ENCODE measurements around the gene INO80. TPM values are rescaled to one million over a fixed set of nuclear protein-coding genes. Genes with fewer than 3 reads are reported as not detected.
"Not testable (repeated sequence)": the region's sequence is repeated elsewhere in the genome, so short reads cannot be mapped to it uniquely, and the experiment has no call there.

The INO80 gene
- total RNA-seq, 2 experiments from 2014 or later, result 31.7 to 35.1 TPM

DNA sequence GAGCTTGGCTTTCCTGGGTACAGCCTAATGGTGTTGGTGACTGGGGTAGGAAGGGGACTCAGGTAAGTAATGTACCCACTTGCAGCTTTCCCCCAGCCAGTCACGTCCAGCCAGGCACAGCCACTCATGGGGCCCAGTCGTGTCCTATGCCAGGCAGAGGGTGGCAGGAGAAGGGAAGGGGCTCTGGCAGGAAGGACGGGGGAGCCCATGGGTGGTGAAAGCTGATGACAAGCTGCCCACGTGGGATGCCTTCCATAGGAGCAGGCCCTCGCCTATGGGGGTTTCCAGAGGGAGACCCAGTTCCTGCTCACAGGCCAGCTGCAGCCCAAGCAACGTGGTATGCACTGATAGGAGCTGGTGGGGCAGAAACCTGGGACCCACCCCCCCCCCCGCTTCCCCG lies 152.1 kb downstream of the INO80 start:
- no peaks in the 10 kb centered on the region for H3K9me2 ChIP-seq (ENCODE audit: insufficient read depth, low read length)
- no peak overlapping the region for H2AFZ ChIP-seq (ENCODE audit: low read length)
- no peak for DNase-seq (ENCODE audit: low spot score)
- no peak overlapping the region for H3K27ac ChIP-seq (ENCODE audit: low read depth, low read length, poor library complexity, severe bottlenecking)
- H3K4me1 ChIP-seq (ENCODE audit: insufficient read depth, low read length, poor library complexity, severe bottlenecking), result no peaks in the 10 kb centered on the region
- no peaks in the 10 kb centered on the region for H4K20me1 ChIP-seq (ENCODE audit: insufficient read depth, low read length)
- no peaks in the 10 kb centered on the region for H3K79me2 ChIP-seq (ENCODE audit: insufficient read depth, low read depth, low read length)
- H3K4me3 ChIP-seq (ENCODE audit: low read depth, low read length, poor library complexity, severe bottlenecking), result no peak overlapping the region
- CTCF ChIA-PET (ENCODE audit: unreplicated experiment), result interaction anchor here (0.6 kb wide), 1 partner anchor 11 kb away, joined by 3 read pairs; the partner anchor contains the start of gene CHAC1
- no TSS peak for BruUV-seq (replicated peaks)
- no peaks in the 10 kb centered on the region for H3K36me3 ChIP-seq (ENCODE audit: insufficient read depth, low read length)
- POLR2A ChIA-PET, result interaction anchor here (0.7 to 4.1 kb wide), 2 partner anchors 10 to 32 kb away, joined by 3 to 25 read pairs; partner anchors contain the start of gene CHAC1
- no peak overlapping the region for H3K4me2 ChIP-seq (ENCODE audit: low read length)
- intact Hi-C loops (cut with micrococcal nuclease; ENCODE audit: unreplicated experiment), result no loop called here
- TF ChIP-seq, protein P1, sequence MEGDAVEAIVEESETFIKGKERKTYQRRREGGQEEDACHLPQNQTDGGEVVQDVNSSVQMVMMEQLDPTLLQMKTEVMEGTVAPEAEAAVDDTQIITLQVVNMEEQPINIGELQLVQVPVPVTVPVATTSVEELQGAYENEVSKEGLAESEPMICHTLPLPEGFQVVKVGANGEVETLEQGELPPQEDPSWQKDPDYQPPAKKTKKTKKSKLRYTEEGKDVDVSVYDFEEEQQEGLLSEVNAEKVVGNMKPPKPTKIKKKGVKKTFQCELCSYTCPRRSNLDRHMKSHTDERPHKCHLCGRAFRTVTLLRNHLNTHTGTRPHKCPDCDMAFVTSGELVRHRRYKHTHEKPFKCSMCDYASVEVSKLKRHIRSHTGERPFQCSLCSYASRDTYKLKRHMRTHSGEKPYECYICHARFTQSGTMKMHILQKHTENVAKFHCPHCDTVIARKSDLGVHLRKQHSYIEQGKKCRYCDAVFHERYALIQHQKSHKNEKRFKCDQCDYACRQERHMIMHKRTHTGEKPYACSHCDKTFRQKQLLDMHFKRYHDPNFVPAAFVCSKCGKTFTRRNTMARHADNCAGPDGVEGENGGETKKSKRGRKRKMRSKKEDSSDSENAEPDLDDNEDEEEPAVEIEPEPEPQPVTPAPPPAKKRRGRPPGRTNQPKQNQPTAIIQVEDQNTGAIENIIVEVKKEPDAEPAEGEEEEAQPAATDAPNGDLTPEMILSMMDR (conservative IDR thresholded peaks at IDR 0.05; ENCODE audit: low read length), result no peak
- no peak for TF ChIP-seq EZH2phosphoT487 (IDR thresholded peaks at IDR 0.05; ENCODE audit: borderline replicate concordance, low read depth, low read length)
- no peaks in the 10 kb centered on the region for H3K9me3 ChIP-seq (ENCODE audit: low read length)

DNA sequence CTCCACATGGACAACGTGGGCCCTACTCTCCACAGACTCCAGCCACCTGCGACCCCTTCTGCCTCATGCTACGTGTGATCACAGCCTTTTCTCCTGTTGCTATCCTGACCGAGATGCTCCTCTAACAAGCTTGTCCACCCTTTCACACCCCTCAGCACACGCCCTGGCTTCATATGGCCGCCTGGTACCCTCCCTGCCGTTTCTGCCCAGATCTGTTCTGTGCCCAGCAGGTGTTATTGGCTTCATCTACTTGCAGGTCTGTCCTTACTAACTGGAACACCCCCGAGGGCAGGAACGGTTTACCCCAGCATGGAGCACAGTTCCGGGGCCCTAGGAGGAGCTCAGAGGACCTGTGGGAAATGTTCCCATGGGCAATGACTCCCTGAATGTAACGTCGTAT lies 152.9 kb downstream of the INO80 start:
- H3K9me3 ChIP-seq (ENCODE audit: low read length), result no peaks in the 10 kb centered on the region
- DNase-seq (ENCODE audit: low spot score), result no peak
- CTCF ChIA-PET (ENCODE audit: unreplicated experiment), result no interaction called here
- no peak overlapping the region for H3K27ac ChIP-seq (ENCODE audit: low read depth, low read length, poor library complexity, severe bottlenecking)
- POLR2A ChIA-PET, result interaction anchor here (4.1 kb wide), 1 partner anchor 10 kb away, joined by 25 read pairs; the partner anchor contains the start of gene CHAC1
- intact Hi-C loops (cut with micrococcal nuclease; ENCODE audit: unreplicated experiment), result no loop called here
- H3K4me2 ChIP-seq (ENCODE audit: low read length), result no peak overlapping the region
- no peaks in the 10 kb centered on the region for H3K9me2 ChIP-seq (ENCODE audit: insufficient read depth, low read length)
- no peak overlapping the region for H2AFZ ChIP-seq (ENCODE audit: low read length)
- H3K79me2 ChIP-seq (ENCODE audit: insufficient read depth, low read depth, low read length), result no peaks in the 10 kb centered on the region
- H3K36me3 ChIP-seq (ENCODE audit: insufficient read depth, low read length), result no peaks in the 10 kb centered on the region
- H3K4me1 ChIP-seq (ENCODE audit: insufficient read depth, low read length, poor library complexity, severe bottlenecking), result no peaks in the 10 kb centered on the region
- TF ChIP-seq, protein P1 (conservative IDR thresholded peaks at IDR 0.05; ENCODE audit: low read length), result no peak
- TF ChIP-seq EZH2phosphoT487 (IDR thresholded peaks at IDR 0.05; ENCODE audit: borderline replicate concordance, low read depth, low read length), result no peak
- no peaks in the 10 kb centered on the region for H4K20me1 ChIP-seq (ENCODE audit: insufficient read depth, low read length)
- H3K4me3 ChIP-seq (ENCODE audit: low read depth, low read length, poor library complexity, severe bottlenecking), result no peak overlapping the region
- no TSS peak for BruUV-seq (replicated peaks)

DNA sequence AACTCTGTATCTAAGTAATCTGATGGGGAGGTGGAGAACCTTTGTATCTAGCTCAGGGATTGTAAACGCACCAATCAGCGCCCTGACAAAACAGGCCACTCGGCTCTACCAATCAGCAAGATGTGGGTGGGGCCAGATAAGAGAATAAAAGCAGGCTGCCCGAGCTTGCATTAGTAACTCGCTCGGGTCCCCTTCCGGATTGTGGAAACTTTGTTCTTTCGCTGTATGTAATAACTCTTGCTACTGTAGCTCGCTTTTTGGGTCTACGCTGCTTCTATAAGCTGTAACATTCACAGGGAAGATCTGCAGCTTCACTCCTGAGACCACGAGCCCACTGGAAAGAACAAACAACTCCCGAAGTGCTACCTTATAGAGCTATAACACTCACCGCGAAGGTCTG lies 153.8 kb downstream of the INO80 start:
- H3K4me3 ChIP-seq (ENCODE audit: low read depth, low read length, poor library complexity, severe bottlenecking); BruUV-seq (replicated peaks); H3K27ac ChIP-seq (ENCODE audit: low read depth, low read length, poor library complexity, severe bottlenecking); H3K4me1 ChIP-seq (ENCODE audit: insufficient read depth, low read length, poor library complexity, severe bottlenecking); H3K9me3 ChIP-seq (ENCODE audit: low read length); H2AFZ ChIP-seq (ENCODE audit: low read length); H4K20me1 ChIP-seq (ENCODE audit: insufficient read depth, low read length); H3K4me2 ChIP-seq (ENCODE audit: low read length); H3K9me2 ChIP-seq (ENCODE audit: insufficient read depth, low read length); intact Hi-C loops (cut with micrococcal nuclease; ENCODE audit: unreplicated experiment); DNase-seq (ENCODE audit: low spot score); H3K79me2 ChIP-seq (ENCODE audit: insufficient read depth, low read depth, low read length); H3K36me3 ChIP-seq (ENCODE audit: insufficient read depth, low read length): not testable (repeated sequence)
- CTCF ChIA-PET (ENCODE audit: unreplicated experiment), result interaction anchor here (0.6 to 1.1 kb wide), 2 partner anchors 10 to 63 kb away, joined by 3 read pairs; no protein-coding TSS in a partner anchor
- POLR2A ChIA-PET, result interaction anchor here (0.8 to 4.1 kb wide), 2 partner anchors 9 to 104 kb away, joined by 4 to 25 read pairs; partner anchors contain the start of gene CHAC1

DNA sequence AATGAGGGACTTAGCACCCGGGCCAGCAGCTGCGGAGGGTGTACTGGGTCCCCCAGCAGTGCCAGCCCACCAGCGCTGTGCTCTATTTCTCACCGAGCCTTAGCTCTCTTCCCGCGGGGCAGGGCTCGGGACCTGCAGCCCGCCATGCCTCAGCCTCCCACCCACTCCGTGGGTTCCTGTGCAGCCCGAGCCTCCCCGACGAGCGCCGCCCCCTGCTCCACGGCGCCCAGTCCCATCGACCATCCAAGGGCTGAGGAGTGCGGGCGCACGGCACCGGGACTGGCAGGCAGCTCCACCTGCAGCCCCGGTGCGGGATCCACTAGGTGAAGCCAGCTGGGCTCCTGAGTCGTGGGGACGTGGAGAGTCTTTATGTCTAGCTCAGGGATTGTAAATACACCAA lies 154.3 kb downstream of the INO80 start:
- POLR2A ChIA-PET, result interaction anchor here (4.1 kb wide), 1 partner anchor 8 kb away, joined by 25 read pairs; the partner anchor contains the start of gene CHAC1

More for the DNA sequence above, 154.3 kb downstream of the INO80 start:
- H3K9me3 ChIP-seq (ENCODE audit: low read length); intact Hi-C loops (cut with micrococcal nuclease; ENCODE audit: unreplicated experiment); H3K9me2 ChIP-seq (ENCODE audit: insufficient read depth, low read length); BruUV-seq (replicated peaks); H3K4me2 ChIP-seq (ENCODE audit: low read length); H3K79me2 ChIP-seq (ENCODE audit: insufficient read depth, low read depth, low read length); H3K4me3 ChIP-seq (ENCODE audit: low read depth, low read length, poor library complexity, severe bottlenecking); H3K36me3 ChIP-seq (ENCODE audit: insufficient read depth, low read length); H4K20me1 ChIP-seq (ENCODE audit: insufficient read depth, low read length); H3K4me1 ChIP-seq (ENCODE audit: insufficient read depth, low read length, poor library complexity, severe bottlenecking); H2AFZ ChIP-seq (ENCODE audit: low read length); H3K27ac ChIP-seq (ENCODE audit: low read depth, low read length, poor library complexity, severe bottlenecking); DNase-seq (ENCODE audit: low spot score): not testable (repeated sequence)
- CTCF ChIA-PET (ENCODE audit: unreplicated experiment), result interaction anchor here (0.6 to 1.1 kb wide), 2 partner anchors 9 to 64 kb away, joined by 3 read pairs; no protein-coding TSS in a partner anchor

Measured in OCI-LY7 (cell line).